ENCODE results near the gene SLC22A15. TPM values are rescaled to one million over a fixed set of nuclear protein-coding genes. Genes with fewer than 3 reads are reported as not detected.
"Not testable (repeated sequence)": the region's sequence is repeated elsewhere in the genome, so short reads cannot be mapped to it uniquely, and the experiment has no call there.

The SLC22A15 gene
- total RNA-seq, 1 donor from 2014 or later: 6.6 TPM

- no peak for ATAC-seq
Observed at GRCh38 chr1:115980998-115981993, 5.0 kb downstream of the SLC22A15 start.

- no peak for ATAC-seq
Observed at GRCh38 chr1:115982400-115982799, 6.1 kb downstream of the SLC22A15 start.

GRCh38 chr1:115983584-115983983 lies 7.3 kb downstream of the SLC22A15 start:
- no peak for ATAC-seq

- ATAC-seq: no peak
Observed at GRCh38 chr1:115987623-115988022, 11.3 kb downstream of the SLC22A15 start.

- no peak for ATAC-seq
Observed at GRCh38 chr1:115988953-115989352, 12.6 kb downstream of the SLC22A15 start.

GRCh38 chr1:115989699-115990098 lies 13.4 kb downstream of the SLC22A15 start:
- no peak for ATAC-seq

GRCh38 chr1:115991909-115992308 lies 15.6 kb downstream of the SLC22A15 start:
- no peak for ATAC-seq

GRCh38 chr1:115997921-115998320 lies 21.6 kb downstream of the SLC22A15 start:
- ATAC-seq: not testable (repeated sequence)

GRCh38 chr1:116001739-116002487 lies 25.6 kb downstream of the SLC22A15 start:
- peak; percentile 76 for ATAC-seq

GRCh38 chr1:116002781-116003420 lies 26.6 kb downstream of the SLC22A15 start:
- ATAC-seq: peak; percentile 32

- no peak for ATAC-seq
Observed at GRCh38 chr1:116003823-116004222, 27.5 kb downstream of the SLC22A15 start.

- no peak for ATAC-seq
Observed at GRCh38 chr1:116006486-116006964, 30.2 kb downstream of the SLC22A15 start.

- no peak for ATAC-seq
Observed at GRCh38 chr1:116008656-116009390, 32.5 kb downstream of the SLC22A15 start.

GRCh38 chr1:116012716-116013115 lies 36.4 kb downstream of the SLC22A15 start:
- no peak for ATAC-seq

- no peak for ATAC-seq
Observed at GRCh38 chr1:116015679-116016078, 39.4 kb downstream of the SLC22A15 start.

- no peak for ATAC-seq
Observed at GRCh38 chr1:116018007-116018406, 41.7 kb downstream of the SLC22A15 start.

GRCh38 chr1:116019653-116020253 lies 43.4 kb downstream of the SLC22A15 start:
- ATAC-seq: no peak

GRCh38 chr1:116020668-116021272 lies 44.5 kb downstream of the SLC22A15 start:
- peak; percentile 67 for ATAC-seq

GRCh38 chr1:116024626-116025025 lies 48.3 kb downstream of the SLC22A15 start:
- ATAC-seq: no peak

- no peak for ATAC-seq
Observed at GRCh38 chr1:116026631-116027030, 50.3 kb downstream of the SLC22A15 start.

GRCh38 chr1:116031302-116031835 lies 55.1 kb downstream of the SLC22A15 start:
- no peak for ATAC-seq
